IMR-90 (cell line): ENCODE measurements around the gene FTSJ3. TPM values are rescaled to one million over a fixed set of nuclear protein-coding genes. Genes with fewer than 3 reads are reported as not detected.
A peak's percentile ranks its signal among the peaks of the same experiment; 100 is the strongest.

Source experiments
- ATAC-seq: fragments of 200-7000 bp; cut with Tn5 transposase; 2 replicates; pipeline ENCODE4 v1.9.1; 2020; ENCODE audit warnings: low read depth, mild to moderate bottlenecking, moderate library complexity
- BruUV-seq: library from RNA; stranded (reverse); fragments of 400-500 nt; replicated peaks from 2 replicates; lab custom pipeline; 2021; lab: Mats Ljungman, UMichigan
- CTCF ChIA-PET: fragments of 300-600 bp; formaldehyde crosslinking; extraction: SDS; loops from one replicate; lab custom pipeline; 2021; ENCODE audit warnings: antibody characterized with exemption; lab: Yijun Ruan, JAX
- POLR2A ChIA-PET: fragments of 300-600 bp; sonication (Branson Sonifier 250); formaldehyde crosslinking; loops from one replicate; lab custom pipeline; 2022; ENCODE audit warnings: antibody characterized with exemption; ENCODE audit not compliant: unreplicated experiment; lab: Charles Lee
- DNase-seq: peaks from one replicate; pipeline ENCODE4 v3.0.0; 2013
- H2AFZ ChIP-seq: replicated peaks from 2 replicates; pipeline ENCODE3; 2013; ENCODE audit warnings: low read length, mild to moderate bottlenecking; ENCODE audit not compliant: poor library complexity
- H2AK5ac ChIP-seq: 2 replicates; pipeline ENCODE4 v1.6.1; 2013; ENCODE audit warnings: low read depth, low read length, inconsistent platforms
- H2AK9ac ChIP-seq: replicated peaks from 2 replicates; pipeline ENCODE3; 2013; ENCODE audit warnings: mild to moderate bottlenecking, low read depth, low read length, moderate library complexity; ENCODE audit not compliant: poor library complexity
- H2BK120ac ChIP-seq: 2 replicates; pipeline ENCODE4 v1.6.1; 2013; ENCODE audit warnings: low read depth, low read length, inconsistent platforms
- H2BK15ac ChIP-seq: 3 replicates; pipeline ENCODE4 v1.6.1; 2013; ENCODE audit warnings: low read depth, low read length, inconsistent platforms
- H2BK20ac ChIP-seq: 2 replicates; pipeline ENCODE4 v1.6.1; 2013; ENCODE audit warnings: low read depth, mild to moderate bottlenecking, inconsistent platforms, low read length, moderate library complexity
- H2BK5ac ChIP-seq: 2 replicates; pipeline ENCODE4 v1.6.1; 2013; ENCODE audit warnings: mild to moderate bottlenecking, low read depth, low read length, inconsistent platforms; ENCODE audit not compliant: poor library complexity, severe bottlenecking
- H3K14ac ChIP-seq: replicated peaks from 2 replicates; pipeline ENCODE4 v1.6.1; 2013; ENCODE audit warnings: low read depth, low read length, inconsistent platforms
- H3K18ac ChIP-seq: 2 replicates; pipeline ENCODE4 v1.6.1; 2013; ENCODE audit warnings: low read depth, low read length, control low read depth
- H3K23ac ChIP-seq: 2 replicates; pipeline ENCODE4 v1.6.1; 2013; ENCODE audit warnings: low read depth, low read length, inconsistent platforms
- H3K27ac ChIP-seq: 2 replicates; pipeline ENCODE4 v1.5.1; 2013; ENCODE audit warnings: mild to moderate bottlenecking, control low read depth, low read length; ENCODE audit not compliant: insufficient read depth
- H3K27me3 ChIP-seq: 2 replicates; pipeline ENCODE4 v1.6.1; 2013; ENCODE audit warnings: low read length; ENCODE audit not compliant: control insufficient read depth, insufficient read depth
- H3K36me3 ChIP-seq: 2 replicates; pipeline ENCODE4 v1.6.1; 2013; ENCODE audit warnings: low read length, mixed read lengths; ENCODE audit not compliant: control insufficient read depth, insufficient read depth
- H3K4ac ChIP-seq: 2 replicates; pipeline ENCODE4 v1.6.1; 2013; ENCODE audit warnings: low read depth, low read length, inconsistent platforms
- H3K4me1 ChIP-seq: 2 replicates; pipeline ENCODE4 v1.6.1; 2013; ENCODE audit warnings: low read length, mixed read lengths; ENCODE audit not compliant: control insufficient read depth, insufficient read depth
- H3K4me2 ChIP-seq: 2 replicates; pipeline ENCODE4 v1.6.1; 2013; ENCODE audit warnings: low read depth, mild to moderate bottlenecking, control low read depth, low read length, moderate library complexity
- H3K4me3 ChIP-seq: 2 replicates; pipeline ENCODE4 v1.5.1; 2013; ENCODE audit warnings: low read depth, mild to moderate bottlenecking, control low read depth, low read length, moderate library complexity; ENCODE audit not compliant: insufficient read depth
- H3K56ac ChIP-seq: 2 replicates; pipeline ENCODE4 v1.6.1; 2013; ENCODE audit warnings: low read length, inconsistent platforms; ENCODE audit not compliant: insufficient read depth; ENCODE audit errors: extremely low read depth
- H3K79me1 ChIP-seq, 2 experiments: 2 replicates each; pipeline ENCODE4 v1.6.1; 2013; ENCODE audit warnings: low read length in 2 of 2, inconsistent platforms in 1 of 2, low read depth in 1 of 2
- H3K9ac ChIP-seq: 2 replicates; pipeline ENCODE4 v1.6.1; 2013; ENCODE audit warnings: low read depth, low read length, control low read depth
- H3K9me1 ChIP-seq: 2 replicates; pipeline ENCODE4 v1.6.1; 2013; ENCODE audit warnings: low read length, inconsistent platforms; ENCODE audit not compliant: insufficient read depth
- H3K9me3 ChIP-seq: 2 replicates; pipeline ENCODE4 v1.6.1; 2013; ENCODE audit warnings: low read length; ENCODE audit not compliant: control insufficient read depth, insufficient read depth
- H4K20me1 ChIP-seq: 2 replicates; pipeline ENCODE4 v1.6.1; 2013; ENCODE audit warnings: low read length, inconsistent platforms; ENCODE audit not compliant: insufficient read depth
- H4K5ac ChIP-seq: 2 replicates; pipeline ENCODE4 v1.6.1; 2013; ENCODE audit warnings: mild to moderate bottlenecking, low read depth, low read length, control low read depth
- H4K8ac ChIP-seq, 2 experiments: 2 replicates each; pipeline ENCODE4 v1.6.1; 2013; ENCODE audit warnings: low read depth in 2 of 2, low read length in 2 of 2, control low read depth in 1 of 2, inconsistent platforms in 1 of 2
- H4K91ac ChIP-seq: 2 replicates; pipeline ENCODE4 v1.6.1; 2013; ENCODE audit warnings: low read depth, low read length, inconsistent platforms; ENCODE audit not compliant: insufficient read depth
- CEBPB ChIP-seq: IDR thresholded peaks from 2 replicates; pipeline ENCODE4 v1.6.1; 2012; ENCODE audit warnings: low read depth, low read length, improper control_type of control experiment
- MAFK ChIP-seq: IDR thresholded peaks from 2 replicates; pipeline ENCODE4 v1.6.1; 2012; ENCODE audit warnings: low read depth, low read length, improper control_type of control experiment
- MAZ ChIP-seq: IDR thresholded peaks from 2 replicates; pipeline ENCODE4 v1.6.1; 2012; ENCODE audit warnings: low read depth, mild to moderate bottlenecking, low read length, improper control_type of control experiment, moderate library complexity, borderline replicate concordance
- MXI1 ChIP-seq: IDR thresholded peaks from 2 replicates; pipeline ENCODE4 v1.6.1; 2012; ENCODE audit warnings: low read depth, mild to moderate bottlenecking, low read length, moderate library complexity, borderline replicate concordance
- RAD21 ChIP-seq: IDR thresholded peaks from 2 replicates; pipeline ENCODE4 v1.6.1; 2012; ENCODE audit warnings: low read length, improper control_type of control experiment
- SMC3 ChIP-seq: fragments of 150-350 bp; IDR thresholded peaks from 2 replicates; pipeline ENCODE4 v1.6.1; 2016; ENCODE audit warnings: low read depth, mild to moderate bottlenecking, antibody characterized with exemption, low read length, moderate library complexity
- WGBS, 2 experiments: methylation state at CpG; one replicate each; pipeline versions ENCODE4 v1.1.5 to v1.1.7; 2013; ENCODE audit warnings: missing lambda C conversion rate in 2 of 2; ENCODE audit not compliant: insufficient read length in 1 of 2; ENCODE audit errors: extremely low coverage in 2 of 2; 5-methylcytosine and 5-hydroxymethylcytosine counted together
- dilution Hi-C: fragments of 300-500 bp; cut with HindIII; formaldehyde crosslinking; loops from one replicate; pipeline ENCODE4 v1.14.3; 2018; ENCODE audit warnings: low sequenced_read_pairs; ENCODE audit not compliant: unreplicated experiment
- in situ Hi-C: fragments of 300-500 bp; cut with MboI; formaldehyde crosslinking; loops from 3 replicates; pipeline ENCODE4 v1.14.3; 2019; ENCODE audit warnings: low sequenced_read_pairs, inconsistent platforms, mixed read lengths
- intact Hi-C: fragments of 100-400 bp; cut with micrococcal nuclease; formaldehyde crosslinking; loops from 2 replicates; pipeline ENCODE4 v1.10.0; 2022
- polyA plus RNA-seq, 3 experiments: library from polyadenylated mRNA; depleted of rRNA; stranded (reverse); fragments of >200 nt; gene quantifications; 2 replicates each; pipeline ENCODE4 v1.2.3, GENCODE V29; 2012; ENCODE audit warnings: low replicate concordance in 1 of 3
- total RNA-seq: library from RNA; depleted of rRNA; stranded (reverse); fragments of >200 nt; gene quantifications from 2 replicates; pipeline ENCODE4 v1.2.3, GENCODE V29; 2012
- TF ChIP-seq, protein P1 (sequence below): fragments of 150-350 bp; IDR thresholded peaks from 2 replicates; pipeline ENCODE4 v1.6.1; 2017; ENCODE audit warnings: mild to moderate bottlenecking, antibody characterized with exemption, low read length, low read depth
- TF ChIP-seq, protein P2 (sequence below): conservative IDR thresholded peaks from 2 replicates; pipeline ENCODE4 v1.5.1; 2012; ENCODE audit warnings: mild to moderate bottlenecking, low read depth, low read length, improper control_type of control experiment
- TF ChIP-seq, protein P3 (sequence below): fragments of 150-350 bp; IDR thresholded peaks from 2 replicates; pipeline ENCODE4 v1.6.1; 2016; ENCODE audit warnings: low read depth, mild to moderate bottlenecking, low read length, moderate library complexity, borderline replicate concordance

FTSJ3 gene
- total and polyA plus RNA-seq, 2 of the 4 experiments (the other 2 are of a cell fraction) = 51.3 to 68.1 TPM

DNA sequence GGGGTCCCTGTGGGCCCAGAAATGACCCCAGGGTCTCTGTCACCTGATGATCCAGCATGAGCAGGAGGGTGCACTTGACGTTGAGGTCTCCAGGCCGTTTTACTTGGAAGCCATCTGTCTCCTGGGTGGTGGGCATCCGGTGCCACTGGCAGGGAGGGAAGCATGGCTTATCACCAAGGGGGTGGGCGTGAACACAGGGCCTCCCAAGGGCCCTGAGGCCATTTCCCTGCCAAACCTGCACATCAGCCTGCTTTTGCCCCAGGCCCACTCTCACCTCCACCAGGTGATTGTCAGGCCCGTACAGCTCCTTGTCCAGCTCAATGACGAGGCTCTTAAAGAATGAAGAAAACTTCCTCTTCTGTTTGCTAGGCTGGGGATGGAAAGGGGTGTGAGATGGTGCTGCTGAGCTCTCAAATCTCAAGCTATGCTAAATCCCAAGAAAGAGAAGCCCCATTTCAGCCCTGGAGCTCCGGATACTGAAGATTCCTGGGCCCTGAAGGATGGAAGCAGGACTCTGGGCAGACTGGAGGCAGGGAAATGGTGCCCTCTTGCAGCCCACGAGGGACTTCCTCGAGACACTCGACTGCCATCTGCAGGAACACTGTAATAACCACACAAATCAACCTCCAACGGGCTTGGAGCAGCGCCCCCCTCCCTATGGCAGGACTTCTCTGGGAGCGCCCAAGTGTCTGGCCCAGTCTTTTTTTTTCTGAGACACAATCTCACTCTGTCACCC lies 7.1 kb upstream of the FTSJ3 start:
- H3K18ac ChIP-seq = no peak overlapping the region
- ChIA-PET CTCF (interaction anchor here (0.6 to 1.4 kb wide), 4 partner anchors 8 to 266 kb away, joined by 3 read pairs; no protein-coding TSS in a partner anchor), POLR2A (interaction anchor here (0.7 kb wide), 1 partner anchor 18 kb away, joined by 3 read pairs; no protein-coding TSS in a partner anchor)
- peaks cover 14 to 79% of the 10 kb centered on the region in 2 experiments for H3K79me1 ChIP-seq
- dilution Hi-C loops = no loop called here
- peaks cover 49% of the 10 kb centered on the region for H4K20me1 ChIP-seq
- H2AFZ ChIP-seq = peak overlapping the region; percentile 4
- H2BK120ac ChIP-seq = no peak overlapping the region
- DNase-seq (peak; percentile 85), ATAC-seq (peak; percentile 92)
- H4K5ac ChIP-seq = no peak overlapping the region
- no peak overlapping the region for H3K4me2 ChIP-seq
- peak; percentile 63 for TF ChIP-seq RAD21
- no peak for TF ChIP-seq MAFK
- TF ChIP-seq, protein P1, sequence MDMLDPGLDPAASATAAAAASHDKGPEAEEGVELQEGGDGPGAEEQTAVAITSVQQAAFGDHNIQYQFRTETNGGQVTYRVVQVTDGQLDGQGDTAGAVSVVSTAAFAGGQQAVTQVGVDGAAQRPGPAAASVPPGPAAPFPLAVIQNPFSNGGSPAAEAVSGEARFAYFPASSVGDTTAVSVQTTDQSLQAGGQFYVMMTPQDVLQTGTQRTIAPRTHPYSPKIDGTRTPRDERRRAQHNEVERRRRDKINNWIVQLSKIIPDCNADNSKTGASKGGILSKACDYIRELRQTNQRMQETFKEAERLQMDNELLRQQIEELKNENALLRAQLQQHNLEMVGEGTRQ = peak; percentile 16; the same call in 1 of the 2 replicates
- peak; percentile 75 for TF ChIP-seq MAZ
- TF ChIP-seq, protein P2, sequence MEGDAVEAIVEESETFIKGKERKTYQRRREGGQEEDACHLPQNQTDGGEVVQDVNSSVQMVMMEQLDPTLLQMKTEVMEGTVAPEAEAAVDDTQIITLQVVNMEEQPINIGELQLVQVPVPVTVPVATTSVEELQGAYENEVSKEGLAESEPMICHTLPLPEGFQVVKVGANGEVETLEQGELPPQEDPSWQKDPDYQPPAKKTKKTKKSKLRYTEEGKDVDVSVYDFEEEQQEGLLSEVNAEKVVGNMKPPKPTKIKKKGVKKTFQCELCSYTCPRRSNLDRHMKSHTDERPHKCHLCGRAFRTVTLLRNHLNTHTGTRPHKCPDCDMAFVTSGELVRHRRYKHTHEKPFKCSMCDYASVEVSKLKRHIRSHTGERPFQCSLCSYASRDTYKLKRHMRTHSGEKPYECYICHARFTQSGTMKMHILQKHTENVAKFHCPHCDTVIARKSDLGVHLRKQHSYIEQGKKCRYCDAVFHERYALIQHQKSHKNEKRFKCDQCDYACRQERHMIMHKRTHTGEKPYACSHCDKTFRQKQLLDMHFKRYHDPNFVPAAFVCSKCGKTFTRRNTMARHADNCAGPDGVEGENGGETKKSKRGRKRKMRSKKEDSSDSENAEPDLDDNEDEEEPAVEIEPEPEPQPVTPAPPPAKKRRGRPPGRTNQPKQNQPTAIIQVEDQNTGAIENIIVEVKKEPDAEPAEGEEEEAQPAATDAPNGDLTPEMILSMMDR = peak; percentile 94
- peak; percentile 48 for TF ChIP-seq SMC3
- TF ChIP-seq, protein P3, sequence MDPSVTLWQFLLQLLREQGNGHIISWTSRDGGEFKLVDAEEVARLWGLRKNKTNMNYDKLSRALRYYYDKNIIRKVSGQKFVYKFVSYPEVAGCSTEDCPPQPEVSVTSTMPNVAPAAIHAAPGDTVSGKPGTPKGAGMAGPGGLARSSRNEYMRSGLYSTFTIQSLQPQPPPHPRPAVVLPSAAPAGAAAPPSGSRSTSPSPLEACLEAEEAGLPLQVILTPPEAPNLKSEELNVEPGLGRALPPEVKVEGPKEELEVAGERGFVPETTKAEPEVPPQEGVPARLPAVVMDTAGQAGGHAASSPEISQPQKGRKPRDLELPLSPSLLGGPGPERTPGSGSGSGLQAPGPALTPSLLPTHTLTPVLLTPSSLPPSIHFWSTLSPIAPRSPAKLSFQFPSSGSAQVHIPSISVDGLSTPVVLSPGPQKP = no peak
- no peak for TF ChIP-seq CEBPB
- TF ChIP-seq MXI1 = peak; percentile 64; the same call in 1 of the 2 replicates
- intact Hi-C loops = no loop called here
- no peak overlapping the region for H2AK5ac ChIP-seq
- H3K9me3 ChIP-seq = no peaks in the 10 kb centered on the region
- H3K23ac ChIP-seq = no peak overlapping the region
- no peak overlapping the region for H3K4ac ChIP-seq
- H3K27me3 ChIP-seq = no peaks in the 10 kb centered on the region
- BruUV-seq = no TSS peak
- no peak overlapping the region for H3K56ac ChIP-seq
- H3K4me3 ChIP-seq = no peak overlapping the region
- H2BK5ac ChIP-seq = no peak overlapping the region
- WGBS, 2 experiments = 80% methylated on average over 2 of the region's 13 CpGs; no CpG with 5 or more reads in 1 of the 2 experiments
- H3K4me1 ChIP-seq = peaks cover 13% of the 10 kb centered on the region
- no peak overlapping the region for H4K8ac ChIP-seq
- no peak overlapping the region for H3K9ac ChIP-seq
- H3K27ac ChIP-seq = no peak overlapping the region
- in situ Hi-C loops = no loop called here
- no peak overlapping the region for H4K91ac ChIP-seq
- H2AK9ac ChIP-seq = peak overlapping the region; percentile 82
- no peak overlapping the region for H2BK20ac ChIP-seq
- peaks cover 3% of the 10 kb centered on the region for H3K9me1 ChIP-seq
- no peak overlapping the region for H3K14ac ChIP-seq
- H2BK15ac ChIP-seq = no peak overlapping the region
- H3K36me3 ChIP-seq = peaks cover 66% of the 10 kb centered on the region
